Left kidney (tissue), 2 donors: Measurements from ENCODE around the gene CRIP3. TPM values are rescaled to one million over a fixed set of nuclear protein-coding genes. Genes with fewer than 3 reads are reported as not detected.

Experiments
- DNase-seq: peaks from one replicate; pipeline ENCODE4 v3.0.0-alpha.2; 2013
- polyA plus RNA-seq: library from polyadenylated mRNA; unstranded; fragments of 120-200 nt; gene quantifications from one replicate; pipeline ENCODE4 v1.2.1, GENCODE V29; 2013; ENCODE audit not compliant: insufficient read length

The CRIP3 gene
- polyA plus RNA-seq, 1 donor: 7.3 TPM

DNA sequence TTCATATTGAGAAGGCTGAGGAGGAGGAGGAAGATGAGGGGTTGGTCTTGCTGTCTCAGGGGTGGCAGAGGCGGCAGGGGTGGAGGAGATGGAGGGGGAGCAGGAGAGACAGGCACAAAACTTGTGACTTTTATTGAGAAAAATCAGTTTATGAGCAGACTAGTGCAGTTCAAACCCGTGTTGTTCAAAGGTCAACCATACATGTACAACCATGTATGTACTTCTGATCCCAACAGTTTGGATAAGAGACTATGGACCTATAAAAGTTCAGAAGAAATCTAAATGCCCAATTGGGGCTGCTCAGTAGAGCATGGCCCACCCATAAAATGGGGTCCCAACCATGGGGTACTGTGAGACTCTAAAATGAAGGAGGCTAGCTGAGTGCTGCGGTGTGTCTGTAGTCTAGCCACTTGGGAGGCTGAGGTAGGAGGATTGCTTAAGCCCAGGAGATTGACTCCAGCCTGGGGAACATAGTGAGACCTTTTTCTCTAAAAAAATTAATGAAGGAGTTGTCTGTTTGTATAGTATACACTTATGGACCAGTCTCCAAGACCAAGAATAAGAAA lies 18.2 kb downstream of the CRIP3 start:
- DNase-seq: no peak

- no peak for DNase-seq
These were observed 20.6 kb downstream of the CRIP3 start for GRCh38 chr6:43287717-43288679.

- DNase-seq: no peak
These were observed 21.5 kb downstream of the CRIP3 start for GRCh38 chr6:43286980-43287716.

- no peak for DNase-seq
These were observed 22.1 kb downstream of the CRIP3 start for GRCh38 chr6:43286456-43286979.

- DNase-seq: no peak
These were observed 22.8 kb downstream of the CRIP3 start for GRCh38 chr6:43285832-43286231.

DNA sequence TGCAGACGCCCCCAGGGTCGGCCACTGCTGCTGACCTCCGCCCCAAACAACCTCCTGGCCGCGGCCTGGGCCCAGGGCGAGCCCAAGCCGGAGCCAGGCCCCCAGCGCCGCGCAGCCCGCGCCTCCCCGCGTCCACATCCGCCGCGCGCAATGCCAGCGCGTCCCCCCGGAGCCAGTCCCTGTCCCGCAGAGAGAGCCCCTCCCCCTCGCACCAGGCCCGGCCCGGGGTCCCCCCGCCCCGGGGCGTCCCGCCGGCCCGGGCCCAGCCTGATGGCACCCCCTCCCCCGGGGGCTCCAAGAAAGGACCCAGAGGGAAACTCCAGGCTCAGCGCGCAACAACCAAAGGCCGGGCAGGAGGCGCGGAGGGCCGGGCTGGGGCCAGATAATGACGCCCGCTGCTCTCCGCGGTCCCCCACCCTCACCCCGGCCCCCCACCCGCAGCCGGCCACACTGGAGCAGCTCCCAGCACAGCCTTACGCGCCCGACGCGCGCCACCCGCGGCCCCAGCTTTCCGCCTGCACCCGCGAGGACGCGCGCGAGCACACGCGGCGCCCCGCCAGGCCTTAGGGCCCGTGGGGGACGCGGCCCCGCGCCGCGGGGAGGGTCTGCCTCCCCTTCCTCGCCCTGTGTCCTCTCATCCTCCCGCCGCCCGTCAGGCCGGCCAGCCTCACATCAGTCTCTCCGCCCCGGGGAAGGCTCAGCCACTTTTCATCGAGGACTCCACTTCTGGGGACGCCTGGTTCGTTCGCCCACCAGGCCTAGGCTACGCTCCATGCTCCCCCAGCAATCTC lies 23.4 kb downstream of the CRIP3 start:
- DNase-seq: no peak

GRCh38 chr6:43283905-43284304 lies 24.7 kb downstream of the CRIP3 start:
- no peak for DNase-seq

GRCh38 chr6:43283514-43283901 lies 25.1 kb downstream of the CRIP3 start:
- DNase-seq: no peak

- no peak for DNase-seq
These were observed 25.8 kb downstream of the CRIP3 start for GRCh38 chr6:43282636-43283513.

- DNase-seq: no peak
These were observed 26.6 kb downstream of the CRIP3 start for GRCh38 chr6:43282060-43282459.

DNA sequence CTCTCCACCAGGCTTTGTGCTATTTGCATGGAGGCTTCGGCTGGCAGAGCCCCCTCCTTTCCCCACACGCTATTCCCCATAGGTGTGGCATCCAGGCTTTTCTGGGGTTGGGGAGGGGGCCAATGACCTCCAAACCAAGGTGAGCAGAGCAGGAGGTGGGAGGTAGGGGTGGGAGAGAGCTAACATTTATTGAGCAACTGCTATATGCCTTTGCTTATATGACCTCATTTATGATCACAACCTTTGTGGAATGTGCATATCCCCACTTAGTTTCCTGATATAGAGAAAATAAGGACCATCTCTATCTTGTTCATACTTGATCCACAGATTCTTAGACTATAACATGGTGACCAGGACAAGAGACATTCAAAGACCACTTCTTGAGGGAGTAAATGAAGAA lies 28.4 kb downstream of the CRIP3 start:
- no peak for DNase-seq

DNA sequence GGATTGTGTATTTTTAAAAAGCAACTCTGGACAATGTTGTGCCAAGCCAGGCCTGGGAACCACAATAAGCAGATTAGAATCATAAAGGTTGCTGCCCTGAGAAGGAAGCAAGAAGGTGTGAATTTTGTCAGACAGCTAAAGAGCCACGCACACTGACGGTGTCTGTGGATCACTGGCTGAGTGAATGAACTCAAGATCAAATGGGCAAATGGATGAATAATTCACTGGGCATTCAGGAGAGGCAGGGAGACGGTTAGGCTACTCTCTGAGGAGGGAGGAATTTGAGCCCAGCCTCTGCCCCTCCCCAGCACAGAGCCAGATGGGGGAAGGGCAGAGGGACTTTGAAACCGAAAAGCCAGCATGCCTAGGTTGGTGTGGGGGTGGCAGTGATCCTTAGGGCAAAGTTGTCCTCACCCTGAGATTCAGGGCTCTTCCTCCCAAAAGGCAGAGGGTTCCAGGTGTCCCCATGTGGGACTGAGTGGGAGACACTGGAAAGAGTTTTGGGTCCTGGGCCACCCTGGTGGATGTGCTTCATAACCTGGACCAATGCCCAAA lies 30.0 kb downstream of the CRIP3 start:
- DNase-seq: no peak

GRCh38 chr6:43277643-43278523 lies 30.7 kb downstream of the CRIP3 start:
- DNase-seq: no peak

DNA sequence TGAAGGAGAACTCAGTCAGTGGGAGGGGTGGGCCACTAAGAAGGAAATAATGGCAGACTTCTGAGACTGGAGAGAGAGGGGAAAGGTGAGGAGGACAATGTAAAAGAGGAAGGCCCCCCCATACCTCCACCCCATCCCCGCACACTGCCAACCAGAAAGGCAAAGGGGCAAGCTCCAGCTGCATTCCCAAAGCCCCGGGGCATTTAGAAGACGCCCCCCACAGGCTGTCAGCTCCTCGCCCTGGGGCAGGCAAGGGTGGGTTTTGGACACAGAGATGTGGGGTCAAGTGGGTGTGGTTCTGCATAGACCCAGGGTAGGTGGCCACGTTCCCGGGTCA lies 31.4 kb downstream of the CRIP3 start:
- DNase-seq: no peak

DNA sequence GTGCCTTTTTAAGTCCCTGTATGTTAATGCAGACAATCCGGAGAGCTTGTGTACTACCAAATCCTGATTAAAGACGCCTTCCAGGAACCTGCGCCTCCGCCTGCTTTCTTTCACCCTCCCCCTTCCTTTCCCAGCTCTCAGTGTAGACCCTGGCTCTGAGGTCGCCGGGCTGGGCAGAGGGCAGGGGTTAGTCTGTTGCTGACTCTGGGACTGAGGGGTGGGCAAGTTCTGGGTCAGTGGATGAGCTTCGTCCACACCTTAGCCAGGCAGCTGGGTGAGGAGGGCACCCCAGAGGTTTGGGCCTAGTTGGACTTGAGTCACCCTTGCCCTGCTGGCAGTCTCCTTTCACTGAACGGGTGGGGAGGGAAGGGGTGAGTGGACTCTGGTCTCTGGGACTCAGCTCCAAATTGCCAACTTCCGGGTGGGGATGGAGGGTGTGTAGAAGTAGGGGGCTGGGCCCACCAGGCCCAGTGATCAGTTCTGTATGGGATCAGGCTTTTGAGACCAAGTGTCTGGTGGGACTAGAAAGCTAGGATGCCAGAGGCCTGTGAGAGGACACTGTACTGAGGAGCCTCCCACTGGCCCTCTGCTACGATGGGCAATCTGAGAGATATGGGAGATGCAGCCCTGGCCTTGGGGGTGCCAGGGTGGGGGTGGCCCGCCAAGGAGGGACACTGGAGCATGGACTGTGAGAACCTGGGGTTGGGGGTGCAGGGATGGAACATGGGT lies 31.9 kb downstream of the CRIP3 start:
- DNase-seq: no peak

DNA sequence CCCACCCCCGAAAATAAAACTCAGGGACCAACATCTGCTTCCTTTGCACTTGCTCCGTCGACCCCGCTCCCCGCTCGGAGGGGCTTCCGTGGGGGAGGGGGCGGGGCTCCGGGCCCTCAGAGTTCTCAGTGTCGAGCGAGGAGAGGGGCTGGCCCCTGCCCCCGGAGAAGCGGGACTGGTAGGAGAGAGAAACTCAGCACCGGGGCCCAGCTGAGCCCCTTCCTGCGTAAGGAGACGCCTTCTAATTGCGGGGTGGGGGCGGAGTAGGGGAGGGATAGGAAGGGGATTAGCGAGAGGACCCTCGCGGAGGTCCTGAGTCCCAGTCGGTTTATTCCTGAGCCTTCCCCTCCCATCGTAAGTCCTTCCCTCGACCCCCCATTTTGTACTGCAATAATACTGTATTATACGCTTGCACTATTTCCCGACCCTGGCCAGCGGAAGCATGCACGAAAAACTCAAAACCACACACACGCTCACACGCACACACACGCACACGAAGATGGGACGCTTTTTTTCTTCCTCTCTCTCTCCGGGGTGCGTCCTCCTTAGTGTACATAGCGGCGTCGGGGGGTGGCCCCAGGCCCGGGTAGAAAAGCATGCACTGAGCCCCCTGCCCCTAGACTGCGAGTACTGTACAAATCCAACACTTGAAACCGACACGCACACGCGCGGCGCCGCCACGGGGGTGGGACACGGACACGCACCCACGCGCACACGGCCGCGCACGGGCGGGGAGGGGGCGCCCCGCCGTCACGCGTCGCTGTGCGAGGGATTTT lies 32.6 kb downstream of the CRIP3 start:
- DNase-seq: no peak

- DNase-seq: no peak
These were observed 33.6 kb downstream of the CRIP3 start for GRCh38 chr6:43274916-43275597.
